Measurements from ENCODE around the gene POLR2E.

Gene POLR2E

DNA sequence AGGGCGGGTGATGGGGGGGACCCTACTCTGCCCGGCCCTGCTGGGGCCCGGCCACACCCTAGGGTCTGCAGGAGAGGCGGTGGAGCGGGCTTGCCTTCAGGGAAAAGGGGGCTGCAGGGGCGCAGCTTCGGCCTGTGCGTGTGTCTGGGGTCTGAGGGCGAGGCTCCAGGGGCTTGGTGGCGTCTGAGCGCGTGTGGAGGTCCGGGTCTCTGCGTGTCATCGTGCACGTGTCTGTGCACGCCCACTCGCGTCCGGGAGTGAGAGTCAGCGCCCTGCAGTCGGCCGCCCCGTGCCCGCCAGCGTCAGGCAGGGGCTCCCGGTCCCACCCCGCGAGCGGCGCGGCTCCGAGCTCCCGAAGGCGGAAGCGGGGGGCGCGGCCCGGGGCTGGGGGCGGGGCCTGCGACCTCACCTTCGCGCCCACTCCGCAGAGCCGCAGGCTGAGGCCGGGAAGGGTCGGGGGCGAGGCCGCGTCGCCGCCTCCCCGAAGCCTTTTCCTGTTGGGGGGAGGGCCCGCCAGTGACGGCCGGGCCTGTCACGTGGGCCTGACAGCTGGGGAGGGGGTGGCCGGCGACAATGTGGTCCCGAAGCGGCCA is 28.3 kb downstream of the POLR2E start, which contains the start of gene ARHGAP45:
Gene ARHGAP45, plus strand, starts transcription at position 420 of the 593 bp plus-strand sequence. CDS start 239 bp downstream, outside the sequence.
- in situ Hi-C loops (cut with HindIII; ENCODE audit: low sequenced_read_pairs) = no loop called here

GRCh38 chr19:1066251-1066747 is 28.9 kb downstream of the POLR2E start:
- in situ Hi-C loops (cut with HindIII; ENCODE audit: low sequenced_read_pairs) = no loop called here

GRCh38 chr19:1065606-1066109 is 29.5 kb downstream of the POLR2E start:
- in situ Hi-C loops (cut with HindIII; ENCODE audit: low sequenced_read_pairs) = no loop called here

GRCh38 chr19:1064661-1065605 is 30.2 kb downstream of the POLR2E start:
- in situ Hi-C loops (cut with HindIII; ENCODE audit: low sequenced_read_pairs) = no loop called here

GRCh38 chr19:1063909-1064660 is 31.1 kb downstream of the POLR2E start:
- in situ Hi-C loops (cut with HindIII; ENCODE audit: low sequenced_read_pairs) = no loop called here

DNA sequence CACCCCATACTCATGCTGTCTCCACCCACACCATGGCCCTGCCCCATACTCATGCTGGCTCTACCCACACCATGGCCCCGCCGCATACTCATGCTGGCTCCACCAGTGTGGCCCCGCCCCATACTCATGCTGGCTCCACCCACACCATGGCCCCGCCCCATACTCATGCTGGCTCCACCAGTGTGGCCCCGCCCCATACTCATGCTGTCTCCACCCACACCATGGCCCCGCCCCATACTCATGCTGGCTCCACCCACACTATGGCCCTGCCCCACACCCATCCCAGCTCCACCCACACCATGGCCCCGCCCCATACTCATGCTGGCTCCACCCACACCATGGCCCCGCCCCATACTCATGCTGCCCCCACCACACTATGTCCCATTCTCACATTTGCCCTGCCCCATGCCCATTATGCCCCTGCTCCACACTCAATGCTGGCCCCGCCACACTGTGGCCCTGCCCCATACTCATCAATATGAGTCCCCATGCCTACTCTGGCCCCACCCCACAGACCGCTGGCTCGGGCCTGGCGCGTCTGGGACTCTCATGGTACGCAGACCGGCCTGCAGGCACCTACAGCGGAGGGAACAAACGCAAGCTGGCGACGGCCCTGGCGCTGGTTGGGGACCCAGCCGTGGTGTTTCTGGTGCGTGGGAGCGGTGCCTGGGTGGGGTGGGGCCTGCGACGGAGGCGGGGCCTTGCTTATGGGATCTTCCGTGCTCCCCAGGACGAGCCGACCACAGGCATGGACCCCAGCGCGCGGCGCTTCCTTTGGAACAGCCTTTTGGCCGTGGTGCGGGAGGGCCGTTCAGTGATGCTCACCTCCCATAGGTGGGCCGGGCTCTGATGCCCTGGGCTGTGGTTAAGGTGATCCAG is 31.9 kb downstream of the POLR2E start:
- in situ Hi-C loops (cut with HindIII; ENCODE audit: low sequenced_read_pairs) = no loop called here

- in situ Hi-C loops (cut with HindIII; ENCODE audit: low sequenced_read_pairs) = no loop called here
Measured at GRCh38 chr19:1062387-1063029, 32.7 kb downstream of the POLR2E start.

DNA sequence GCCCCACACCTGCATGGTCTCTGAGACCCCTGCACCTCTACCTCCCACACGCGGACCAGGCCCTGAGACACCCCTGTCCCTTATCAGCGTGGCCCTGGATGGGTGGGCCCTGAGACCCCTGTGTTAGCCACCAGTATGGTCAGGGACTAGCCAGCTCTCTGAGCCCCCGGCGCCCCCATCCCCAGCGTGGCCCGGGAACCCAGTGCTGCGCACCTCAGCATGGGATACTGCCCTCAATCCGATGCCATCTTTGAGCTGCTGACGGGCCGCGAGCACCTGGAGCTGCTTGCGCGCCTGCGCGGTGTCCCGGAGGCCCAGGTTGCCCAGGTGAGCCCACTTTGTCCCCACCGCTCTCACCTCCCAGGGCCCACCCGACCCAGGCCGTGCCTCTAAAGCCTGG is 33.2 kb downstream of the POLR2E start:
- in situ Hi-C loops (cut with HindIII; ENCODE audit: low sequenced_read_pairs) = no loop called here

- in situ Hi-C loops (cut with HindIII; ENCODE audit: low sequenced_read_pairs) = no loop called here
Measured at GRCh38 chr19:1060689-1061088, 34.5 kb downstream of the POLR2E start.

GRCh38 chr19:1058112-1058511 is 37.1 kb downstream of the POLR2E start:
- in situ Hi-C loops (cut with HindIII; ENCODE audit: low sequenced_read_pairs) = no loop called here

DNA sequence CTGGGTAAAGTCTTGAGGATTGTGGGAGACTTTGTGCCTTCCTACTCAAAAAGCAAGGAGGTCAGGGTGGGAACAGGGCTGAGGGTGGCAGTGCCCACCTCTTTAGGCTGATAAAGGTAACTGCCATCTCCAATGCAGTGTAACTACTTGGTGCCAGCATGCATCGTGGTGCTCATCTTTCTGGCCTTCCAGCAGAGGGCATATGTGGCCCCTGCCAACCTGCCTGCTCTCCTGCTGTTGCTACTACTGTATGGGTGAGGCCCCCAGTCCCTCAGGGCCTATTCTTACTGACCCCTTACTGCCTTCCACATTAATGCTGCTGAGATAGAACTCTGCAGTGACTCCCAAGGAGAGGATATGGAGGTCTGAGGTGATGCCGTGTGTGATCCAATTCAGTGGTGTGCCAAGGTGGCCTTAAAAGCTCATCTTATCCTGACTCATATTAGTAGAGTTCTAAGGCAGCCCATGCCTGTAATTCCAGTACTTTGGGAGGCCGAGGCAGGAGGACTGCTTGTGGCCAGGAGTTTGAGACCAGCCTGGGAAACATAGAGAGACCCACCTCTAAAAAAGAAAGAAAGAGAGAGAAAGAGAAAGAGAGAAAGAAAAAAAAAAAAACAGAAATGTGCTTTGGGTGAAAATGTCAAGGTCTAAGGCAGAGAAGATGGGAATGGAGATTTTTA is 37.9 kb downstream of the POLR2E start:
- in situ Hi-C loops (cut with HindIII; ENCODE audit: low sequenced_read_pairs) = no loop called here

GRCh38 chr19:1055886-1056620 is 39.1 kb downstream of the POLR2E start:
- in situ Hi-C loops (cut with HindIII; ENCODE audit: low sequenced_read_pairs) = no loop called here

GRCh38 chr19:1055028-1055425 is 40.1 kb downstream of the POLR2E start:
- in situ Hi-C loops (cut with HindIII; ENCODE audit: low sequenced_read_pairs) = no loop called here

DNA sequence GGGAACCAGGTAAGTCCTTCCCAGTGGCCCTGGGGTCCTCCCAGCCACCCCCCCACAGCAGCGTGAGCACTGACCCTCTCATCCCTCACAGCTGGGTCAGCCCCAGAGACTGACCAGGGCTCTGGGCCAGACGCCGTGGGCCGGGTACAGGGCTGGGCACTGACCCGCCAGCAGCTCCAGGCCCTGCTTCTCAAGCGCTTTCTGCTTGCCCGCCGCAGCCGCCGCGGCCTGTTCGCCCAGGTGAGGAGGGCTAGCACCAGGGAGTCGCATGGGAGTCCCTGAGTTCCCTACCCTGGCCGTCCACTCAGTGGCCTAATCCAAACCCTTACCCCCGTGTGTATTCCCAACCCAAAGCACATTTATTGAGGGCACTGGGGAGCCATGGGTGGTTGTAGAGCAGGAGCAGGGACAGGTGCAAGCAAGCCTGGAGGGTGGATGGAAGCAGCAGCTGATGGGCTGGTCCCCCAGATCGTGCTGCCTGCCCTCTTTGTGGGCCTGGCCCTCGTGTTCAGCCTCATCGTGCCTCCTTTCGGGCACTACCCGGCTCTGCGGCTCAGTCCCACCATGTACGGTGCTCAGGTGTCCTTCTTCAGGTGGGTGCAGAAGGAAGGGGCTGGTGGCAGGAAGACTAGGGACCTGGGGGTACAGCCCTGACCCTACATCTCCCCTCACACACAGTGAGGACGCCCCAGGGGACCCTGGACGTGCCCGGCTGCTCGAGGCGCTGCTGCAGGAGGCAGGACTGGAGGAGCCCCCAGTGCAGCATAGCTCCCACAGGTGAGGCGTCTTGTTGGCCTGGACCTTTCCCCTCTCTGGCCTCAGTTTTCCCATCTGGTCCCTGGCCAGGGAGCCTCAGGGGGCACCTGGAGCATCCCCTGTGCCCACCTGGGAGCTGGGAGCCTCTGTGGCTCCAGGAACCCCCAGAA is 40.8 kb downstream of the POLR2E start:
- in situ Hi-C loops (cut with HindIII; ENCODE audit: low sequenced_read_pairs) = no loop called here

GRCh38 chr19:1053176-1054101 is 41.7 kb downstream of the POLR2E start:
- in situ Hi-C loops (cut with HindIII; ENCODE audit: low sequenced_read_pairs) = no loop called here

- in situ Hi-C loops (cut with HindIII; ENCODE audit: low sequenced_read_pairs) = no loop called here
Measured at GRCh38 chr19:1052349-1052975, 42.7 kb downstream of the POLR2E start.
